NCI-H1105 treated with DMSO at 0.1 percent for 48 hours (cell line): ENCODE results near the gene CEPT1.

ENCODE experiments used
- DNase-seq: peaks from one replicate; lab custom pipeline; 2025; lab: John Stamatoyannopoulos, UW

The CEPT1 gene

DNA sequence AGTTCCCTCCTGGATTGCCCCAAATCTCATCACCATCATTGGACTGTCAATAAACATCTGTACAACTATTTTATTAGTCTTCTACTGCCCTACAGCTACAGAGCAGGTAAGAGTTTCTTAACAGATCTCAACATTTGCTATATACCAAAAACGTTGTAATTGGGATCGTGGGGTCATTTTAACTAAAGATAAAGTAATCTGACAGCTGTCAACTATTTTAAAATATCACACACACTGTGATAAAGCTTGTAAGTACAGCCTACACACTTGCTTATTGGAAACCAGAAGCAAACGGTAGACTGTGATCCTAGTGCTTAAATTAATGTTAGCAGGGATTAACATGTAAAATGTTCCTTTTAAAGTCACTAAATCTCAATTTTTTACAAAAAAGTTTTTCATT, 7.9 kb downstream of the CEPT1 start:
- no peak for DNase-seq

DNA sequence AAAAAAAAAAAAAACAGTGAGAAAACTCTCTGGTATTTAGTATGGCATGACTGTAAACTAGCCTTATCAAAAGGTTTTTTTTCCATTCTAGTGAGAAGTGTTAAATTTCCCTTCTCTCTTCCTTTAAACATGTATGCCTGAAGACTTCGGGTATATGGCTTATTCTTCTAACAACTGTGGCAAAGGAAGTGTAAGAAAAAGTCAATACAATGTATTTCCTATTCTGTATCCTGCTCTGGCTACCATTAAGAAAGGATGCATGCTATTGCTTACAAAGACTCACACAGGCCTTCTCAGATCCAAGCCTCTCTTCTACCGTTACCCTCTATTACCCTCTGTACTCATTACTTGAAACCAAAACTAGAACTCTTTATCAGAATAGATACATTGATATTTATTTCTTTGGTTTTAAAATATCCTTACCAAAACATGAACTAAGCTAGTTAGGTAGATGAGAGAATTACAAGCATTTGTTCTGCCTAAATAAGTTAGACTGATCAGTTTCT, 8.4 kb downstream of the CEPT1 start:
- DNase-seq: no peak

DNA sequence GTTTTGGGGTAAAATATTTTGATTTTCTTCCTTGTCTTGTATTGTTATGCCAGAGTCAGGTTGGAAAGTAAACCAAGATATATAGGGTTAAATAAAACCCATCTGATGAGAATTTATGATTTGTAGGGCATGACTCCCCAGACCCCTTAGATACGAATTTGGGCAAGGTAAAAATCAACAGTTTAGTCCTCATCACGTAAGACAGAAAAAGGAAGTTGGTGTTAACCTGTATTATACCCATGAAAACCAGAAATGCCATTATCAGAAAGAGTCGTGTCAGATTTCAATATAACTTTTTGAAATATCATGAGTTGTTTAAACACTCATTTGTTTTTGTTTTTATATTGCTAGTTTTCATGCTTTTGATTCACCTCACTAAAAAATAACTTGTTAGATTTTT, 11.8 kb downstream of the CEPT1 start:
- DNase-seq: no peak

DNA sequence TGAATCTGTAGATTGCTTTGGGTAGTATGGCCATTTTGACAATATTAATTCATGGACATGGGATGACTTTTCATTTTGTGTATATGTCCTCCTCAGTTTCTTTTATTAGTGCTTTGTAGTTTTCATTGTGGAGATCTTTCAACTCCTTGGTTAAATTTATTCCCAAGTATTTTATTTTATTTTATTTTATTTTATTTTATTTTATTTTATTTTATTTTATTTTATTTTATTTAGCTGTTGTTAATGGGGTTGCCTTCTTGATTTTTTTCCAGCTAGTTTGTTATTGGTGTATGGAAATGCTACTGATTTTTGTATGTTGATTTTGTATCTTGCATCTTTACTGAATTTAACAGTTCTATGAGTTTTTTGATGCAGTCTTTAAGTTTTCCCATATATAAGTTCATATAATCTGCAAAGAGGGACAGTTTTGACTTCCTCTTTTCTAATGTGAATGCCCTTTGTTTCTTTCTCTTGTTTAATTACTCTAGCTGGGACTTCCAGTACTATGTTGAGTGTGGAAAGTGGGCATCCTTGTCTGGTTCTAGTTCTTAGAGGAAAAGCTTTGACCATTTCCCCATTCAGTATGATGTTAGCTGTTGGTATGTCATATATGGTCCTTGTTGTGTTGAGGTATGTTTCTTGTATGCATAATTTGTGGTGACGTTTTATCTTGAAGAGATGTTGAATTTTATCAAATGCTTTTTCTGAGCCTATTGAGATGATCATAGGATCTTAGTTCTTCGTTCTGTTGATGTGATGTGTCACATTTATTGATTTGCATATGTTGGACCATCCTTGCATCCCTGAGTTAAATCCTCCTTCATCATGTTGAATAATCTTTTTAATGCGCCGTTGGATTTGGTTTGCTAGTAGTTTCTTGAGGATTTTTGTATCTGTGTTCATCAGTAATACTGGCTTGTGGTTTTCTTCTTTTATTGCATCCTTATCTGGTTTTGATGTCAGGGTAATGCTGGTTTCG, 14.3 kb downstream of the CEPT1 start:
- no peak for DNase-seq

DNA sequence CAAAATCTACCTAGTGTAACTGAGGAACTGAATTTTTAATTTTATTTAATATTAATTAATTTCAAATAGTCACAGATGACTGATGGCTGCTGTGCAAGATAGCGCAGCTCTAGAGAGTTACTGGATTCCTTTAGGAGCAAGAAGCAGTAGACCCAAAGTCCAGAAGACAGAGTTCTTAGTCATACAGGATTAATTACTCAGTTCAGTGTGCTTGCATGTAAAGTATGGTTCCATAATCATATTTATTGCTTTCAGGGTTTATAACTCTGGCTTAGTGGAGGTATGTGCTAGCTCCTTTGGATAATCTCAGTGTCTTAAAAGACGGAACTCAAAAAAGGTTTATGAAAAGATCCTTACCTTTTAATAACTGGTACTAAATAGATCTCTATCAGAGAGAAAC, 17.4 kb downstream of the CEPT1 start:
- no peak for DNase-seq

DNA sequence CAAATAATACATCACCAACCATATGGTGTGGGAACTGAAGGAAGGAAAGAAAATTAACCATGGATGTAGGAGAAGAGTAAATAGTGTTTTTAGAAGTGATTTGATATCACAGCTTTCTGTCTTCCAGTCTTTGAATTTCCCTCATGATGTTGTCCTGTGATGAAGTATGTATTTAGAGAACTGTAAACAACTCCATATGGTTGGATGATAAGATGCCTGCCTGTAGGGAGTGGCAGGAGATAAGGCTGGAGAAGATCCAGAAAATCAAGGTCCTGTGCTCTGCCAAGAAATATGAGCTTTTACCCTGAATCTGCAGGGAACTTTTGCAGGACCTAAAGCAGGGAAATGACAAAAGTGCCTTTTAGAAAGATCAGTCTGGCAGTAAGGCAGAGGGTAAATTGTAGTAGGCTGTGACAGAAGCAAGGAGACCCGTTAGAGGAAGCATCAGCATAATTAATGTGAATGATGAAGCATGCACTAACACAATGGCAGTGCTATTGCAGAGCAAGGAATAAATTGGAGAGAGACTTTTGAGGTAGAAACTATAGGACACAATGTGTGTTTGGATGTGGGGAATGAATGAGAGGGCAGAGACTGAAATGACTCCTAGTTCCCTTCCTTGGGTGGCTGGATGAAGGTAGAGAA, 21.9 kb downstream of the CEPT1 start:
- DNase-seq: no peak

DNA sequence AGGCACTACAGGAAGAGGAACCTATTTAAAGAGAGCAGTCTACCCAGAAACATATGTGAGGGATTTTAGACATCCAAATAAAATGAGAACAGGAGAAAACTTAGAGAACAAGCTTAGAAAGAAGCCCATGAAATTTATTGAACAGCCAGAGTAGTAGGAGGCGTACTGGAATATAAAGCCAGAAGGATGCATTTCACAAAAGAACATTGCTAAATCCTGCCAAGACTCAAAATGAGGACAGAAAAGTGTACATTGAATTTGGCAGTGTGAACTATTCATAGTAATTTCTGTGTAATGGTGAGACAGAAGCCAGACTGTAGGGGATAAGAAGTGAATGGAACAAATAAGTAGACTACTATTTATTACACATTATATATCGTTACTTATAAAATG, 22.5 kb downstream of the CEPT1 start:
- DNase-seq: no peak

DNA sequence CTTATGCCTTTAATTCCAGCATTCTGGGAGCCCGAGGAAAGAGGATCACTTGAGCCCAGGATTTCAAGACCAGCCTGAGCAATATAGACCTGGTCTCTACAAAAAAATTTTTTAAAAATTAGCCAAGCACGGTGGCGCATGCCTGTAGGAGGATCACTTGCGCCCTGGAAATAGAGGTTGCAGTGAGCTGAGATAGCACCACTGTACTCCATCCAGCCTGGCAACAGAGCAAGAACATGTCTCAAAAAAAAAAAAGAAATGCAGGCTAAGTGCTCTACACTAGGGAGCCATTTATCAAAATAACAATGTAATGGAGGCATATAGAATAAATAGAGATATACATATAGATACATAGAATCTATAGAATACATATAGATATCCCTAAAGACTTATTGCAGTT, 23.3 kb downstream of the CEPT1 start:
- DNase-seq: no peak

DNA sequence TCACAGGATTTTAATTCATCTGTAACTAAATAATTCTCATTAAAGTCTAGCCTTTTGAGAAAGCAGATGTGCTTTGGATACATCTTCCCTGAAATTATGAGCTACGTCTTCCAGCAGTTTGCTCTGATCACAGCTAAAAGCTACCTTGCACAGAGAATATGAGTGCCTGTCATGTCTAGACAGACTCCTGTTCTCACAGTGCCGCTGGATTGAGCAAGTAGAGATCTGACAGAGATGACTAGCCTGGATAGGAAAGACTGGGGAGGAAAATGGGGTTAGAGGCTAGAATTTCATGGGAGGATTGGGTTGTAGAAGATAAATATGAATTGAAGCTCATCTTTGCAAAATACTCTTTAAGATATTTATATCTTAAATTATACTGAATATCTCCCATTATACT, 24.1 kb downstream of the CEPT1 start:
- DNase-seq: no peak

DNA sequence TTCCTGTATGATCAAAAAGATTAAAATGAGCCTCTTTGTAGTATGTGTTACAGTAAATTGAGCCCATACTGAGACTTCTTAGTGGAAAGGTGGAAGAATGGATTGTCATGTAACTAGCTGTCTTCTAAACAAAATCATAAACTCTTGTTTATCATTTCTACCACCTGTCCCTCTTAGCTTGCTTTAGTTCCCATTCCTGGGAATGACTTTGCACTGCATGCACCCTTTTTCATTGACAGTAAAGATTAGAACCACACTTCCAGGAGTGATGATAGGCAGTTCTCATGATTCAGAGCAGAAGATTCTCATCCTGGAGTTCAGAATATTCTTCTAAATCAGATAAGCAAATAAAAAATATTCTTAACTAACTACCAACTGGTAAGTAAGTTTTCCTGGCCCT, 32.4 kb downstream of the CEPT1 start:
- no peak for DNase-seq

DNA sequence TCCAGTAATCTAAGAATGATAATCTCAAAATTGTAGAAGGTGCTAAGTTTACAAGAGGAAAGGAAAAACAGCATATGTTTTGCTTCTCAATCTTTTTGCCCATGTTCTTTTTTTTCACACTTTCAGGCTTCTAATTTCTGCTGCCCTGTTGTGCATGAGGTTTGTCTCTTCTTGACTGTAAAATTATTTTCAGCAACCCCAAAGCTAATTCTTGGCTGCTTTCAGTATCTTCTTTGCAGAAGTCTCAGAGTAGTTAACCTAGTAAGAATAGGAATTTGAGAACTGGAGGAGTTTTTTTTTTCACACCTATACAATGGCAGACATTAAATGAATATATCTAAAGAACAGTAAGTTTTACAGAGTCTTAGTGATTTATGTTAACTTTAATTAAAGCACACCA, 34.0 kb downstream of the CEPT1 start:
- no peak for DNase-seq

DNA sequence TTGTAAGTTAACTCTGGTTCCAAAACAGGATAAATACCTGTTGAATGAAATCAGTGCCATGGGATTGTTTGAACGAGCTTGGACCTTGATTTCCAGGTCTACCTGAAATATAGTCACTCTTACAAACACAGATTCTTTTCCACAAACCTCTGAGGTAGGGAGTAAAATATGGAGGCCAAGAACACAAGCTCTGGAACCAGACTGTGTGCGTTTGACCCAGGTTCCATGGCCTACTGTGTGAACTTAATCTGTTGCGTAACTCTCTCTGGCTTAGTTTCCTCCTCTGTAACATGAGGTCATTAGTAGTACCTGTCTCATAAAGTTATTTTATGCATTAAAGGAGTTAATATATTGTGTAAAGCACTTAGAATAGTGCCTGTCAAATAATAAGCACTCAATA, 35.3 kb downstream of the CEPT1 start:
- no peak for DNase-seq

DNA sequence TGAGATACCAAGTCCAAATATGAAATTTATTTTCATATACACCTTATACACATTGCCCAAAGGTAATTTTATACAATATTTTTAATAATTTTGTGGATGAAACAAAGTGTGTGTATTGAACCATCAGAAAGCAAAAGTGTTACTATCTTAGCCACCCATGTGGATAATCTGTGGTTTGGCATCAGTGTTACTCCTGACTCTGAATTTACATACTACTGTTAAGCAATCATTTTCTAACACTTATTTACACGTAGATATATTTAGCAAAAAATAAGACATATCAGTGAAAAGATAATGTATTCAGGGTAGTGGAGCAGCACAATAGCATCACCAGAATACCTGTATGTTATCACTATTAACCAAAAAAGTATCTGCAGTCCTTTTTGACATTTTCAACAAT, 36.7 kb downstream of the CEPT1 start:
- no peak for DNase-seq

DNA sequence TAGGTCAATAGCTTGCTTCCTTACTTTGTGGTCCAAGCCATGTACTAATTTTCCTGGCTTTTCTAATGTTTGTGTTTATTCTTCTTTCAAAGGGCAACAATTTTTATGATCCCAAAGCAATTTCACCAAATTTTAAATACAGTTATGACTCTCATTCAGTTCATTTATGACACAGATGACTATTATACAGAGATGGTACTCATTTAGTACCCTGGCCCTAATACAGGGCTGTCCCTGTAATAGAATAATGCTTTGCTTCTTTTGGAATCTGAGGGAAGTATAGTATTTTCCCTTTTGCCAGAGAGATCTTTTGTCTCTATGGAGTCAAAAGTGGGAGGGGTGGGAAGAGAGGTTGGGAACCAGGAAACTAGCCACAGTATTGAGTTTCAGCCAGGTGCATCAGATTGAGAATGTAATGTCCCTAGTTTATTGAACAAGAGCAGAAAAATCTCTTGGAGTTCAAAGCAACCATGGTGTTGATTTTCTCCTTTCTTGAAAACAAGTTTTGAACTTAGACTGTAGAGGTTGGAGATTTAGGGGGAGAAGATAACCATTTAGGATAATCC, 40.0 kb downstream of the CEPT1 start:
- DNase-seq: no peak

DNA sequence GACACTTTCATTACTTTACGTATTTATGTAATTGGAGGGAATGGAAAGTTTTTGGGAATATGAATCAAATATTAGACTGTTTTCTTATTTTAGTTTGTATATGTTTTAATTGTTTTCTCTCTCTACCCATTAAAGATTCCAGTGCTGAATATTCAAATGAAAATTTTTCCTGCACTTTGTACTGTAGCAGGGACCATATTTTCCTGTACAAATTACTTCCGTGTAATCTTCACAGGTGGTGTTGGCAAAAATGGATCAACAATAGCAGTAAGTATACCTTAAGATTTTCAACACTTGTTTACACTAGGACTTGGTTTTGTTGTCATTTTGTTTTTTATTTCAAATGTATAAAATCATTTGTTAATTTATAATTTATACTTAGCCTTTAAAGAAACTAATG, 42.0 kb downstream of the CEPT1 start:
- DNase-seq: no peak

DNA sequence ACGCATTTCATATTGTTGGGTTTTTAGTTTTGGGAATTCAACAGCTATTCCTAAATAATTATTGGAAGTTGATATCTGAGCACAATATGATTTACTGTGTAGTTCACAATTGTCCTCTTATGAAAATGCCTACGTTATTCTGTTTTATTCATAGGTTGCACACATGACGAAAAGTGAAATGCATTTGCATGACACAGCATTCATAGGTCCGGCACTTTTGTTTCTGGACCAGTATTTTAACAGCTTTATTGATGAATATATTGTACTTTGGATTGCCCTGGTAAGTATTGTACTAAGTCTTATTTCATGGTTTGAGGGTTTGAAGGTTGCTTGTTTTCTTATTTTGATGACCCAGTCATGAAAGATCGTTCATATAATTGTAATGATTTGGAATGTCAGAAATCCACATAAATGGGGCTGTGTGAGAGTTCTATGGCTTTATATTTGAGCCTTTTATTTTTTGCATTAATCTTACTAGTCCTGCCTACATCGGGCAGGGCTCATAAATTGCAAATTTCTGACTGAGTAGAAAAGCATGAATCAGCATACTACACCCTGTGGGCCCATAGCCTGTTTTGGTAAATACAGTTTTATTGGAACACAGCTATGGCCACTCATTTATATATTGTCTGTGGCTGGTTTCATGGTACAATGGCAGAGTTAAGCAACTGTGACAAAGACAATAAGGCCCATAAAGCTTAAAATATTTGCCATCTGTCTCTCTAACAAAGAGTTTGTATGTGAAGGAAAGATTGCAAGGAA, 43.5 kb downstream of the CEPT1 start:
- DNase-seq: no peak

DNA sequence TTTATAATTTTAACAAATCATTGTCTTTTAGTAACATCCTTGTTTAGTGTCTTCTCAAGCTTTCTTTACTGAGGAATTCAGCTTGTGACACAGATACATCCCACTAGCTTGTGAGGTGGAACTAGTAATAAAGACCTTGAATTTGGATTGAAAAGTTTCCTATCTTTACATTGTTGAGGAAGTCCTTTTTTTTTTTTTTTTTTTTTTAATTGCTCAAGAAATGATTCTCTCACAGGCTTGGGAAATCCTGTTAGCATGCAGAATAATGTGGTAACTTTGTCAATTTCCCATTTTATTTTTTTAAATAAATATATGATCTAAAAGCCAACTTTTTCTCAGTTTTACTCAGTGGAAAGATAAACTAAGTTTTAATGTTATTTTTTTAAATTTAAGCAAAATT, 44.6 kb downstream of the CEPT1 start:
- DNase-seq: no peak

DNA sequence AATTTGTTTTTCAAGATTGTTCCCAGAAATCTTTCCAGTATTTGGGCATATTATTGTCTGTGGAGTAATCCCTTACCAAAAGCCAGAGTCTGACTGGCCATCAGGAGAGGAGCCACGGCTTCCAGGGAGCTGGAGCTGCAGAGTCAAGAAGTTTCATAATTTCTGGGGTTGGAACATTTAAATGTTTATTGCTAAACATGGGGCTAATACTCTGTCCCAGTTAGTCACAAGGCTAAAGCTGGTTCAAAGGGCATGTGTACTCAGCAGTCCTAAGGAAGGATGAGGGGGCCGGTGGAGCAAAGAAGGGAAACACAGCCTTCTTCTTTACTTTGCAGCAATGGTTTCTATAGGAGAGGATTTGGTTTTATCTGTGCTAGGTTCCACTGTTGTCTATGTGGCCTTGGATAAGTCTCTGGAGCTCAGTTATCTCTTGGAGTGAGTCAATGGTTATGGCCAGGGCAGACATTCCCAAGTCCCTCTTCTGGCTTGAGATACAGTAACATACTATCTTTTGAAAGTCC, 51.0 kb downstream of the CEPT1 start:
- no peak for DNase-seq

DNA sequence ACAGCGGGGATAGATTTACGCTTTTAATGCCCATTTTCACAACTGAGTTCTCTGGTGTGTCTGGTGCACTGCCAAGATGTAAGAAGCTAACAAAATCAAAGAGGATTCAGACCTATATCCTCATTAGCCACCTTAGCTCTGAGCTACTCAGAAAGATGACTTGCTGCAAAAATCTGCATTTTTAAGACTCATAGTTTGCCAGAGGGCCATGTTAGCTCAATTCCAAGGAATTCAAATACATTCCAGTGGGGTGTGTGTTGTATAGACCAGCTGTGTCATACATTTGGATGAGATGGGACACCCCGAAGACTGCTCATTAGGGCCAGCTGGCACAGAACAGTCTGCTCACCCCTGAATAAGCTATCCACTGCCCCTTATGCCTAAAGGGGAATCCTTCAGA, 51.5 kb downstream of the CEPT1 start:
- no peak for DNase-seq

DNA sequence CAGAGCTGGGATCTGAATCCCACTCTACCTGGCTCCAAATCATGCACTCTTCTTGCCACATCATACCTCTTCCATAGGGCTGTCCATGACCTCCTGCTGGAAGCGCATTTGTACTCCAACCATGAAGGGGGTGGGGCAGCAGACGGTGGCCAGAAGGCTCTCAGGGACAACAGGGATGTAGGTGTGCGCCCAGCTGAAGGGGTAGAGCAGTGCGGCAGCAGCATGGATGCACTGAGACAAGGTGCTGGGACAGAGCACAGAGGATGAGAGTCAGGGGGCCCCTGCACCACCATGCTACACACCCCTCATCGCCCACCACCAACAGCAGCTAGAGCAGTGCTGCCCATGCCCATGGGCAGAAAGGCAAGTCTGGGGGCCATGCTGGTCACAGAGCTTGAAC, 52.1 kb downstream of the CEPT1 start:
- no peak for DNase-seq

DNA sequence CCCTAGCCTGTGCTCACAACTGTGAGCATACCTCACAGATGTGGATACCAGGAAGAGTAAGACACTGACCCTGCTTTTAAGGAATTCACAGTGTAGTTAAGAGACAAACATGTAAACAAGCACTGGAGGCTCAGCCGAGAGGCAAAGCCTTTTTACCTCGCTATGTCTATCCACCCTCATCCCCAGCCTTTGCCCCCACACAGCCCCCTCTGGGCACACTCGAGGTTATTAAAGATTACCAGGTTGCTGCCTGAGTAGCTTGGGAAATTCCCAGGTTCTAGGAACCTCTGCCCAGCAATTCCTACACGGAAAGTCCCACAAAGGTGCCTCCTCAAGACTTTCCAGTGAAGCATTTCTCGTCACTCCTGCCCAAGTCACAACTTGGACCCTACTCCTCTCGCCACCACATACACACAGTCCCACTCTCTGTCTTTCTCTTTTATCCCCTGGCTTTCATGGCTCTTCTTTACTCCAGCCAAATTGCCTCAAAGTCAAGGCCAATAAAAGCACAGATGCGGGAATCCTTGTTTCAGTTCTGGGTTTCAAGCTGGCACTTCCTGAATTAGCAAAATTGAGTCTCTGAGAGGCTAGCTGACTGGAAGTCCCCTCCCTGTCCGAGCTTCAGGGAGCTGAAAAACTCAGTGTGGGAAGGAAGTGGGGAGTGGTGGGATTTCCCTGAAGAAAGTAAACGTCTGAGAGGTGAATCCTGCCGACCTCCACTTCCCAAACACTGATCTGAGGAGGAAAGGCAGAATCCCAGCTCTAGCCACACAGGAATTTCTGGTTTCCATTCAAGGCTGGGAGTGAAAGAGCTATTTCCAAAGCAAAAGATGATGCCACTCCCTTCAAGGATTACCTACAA, 52.9 kb downstream of the CEPT1 start:
- DNase-seq: no peak
